Erythroblast (primary cell): Measurements from ENCODE around the gene DLEU7.

Experiments used
- GATA1 ChIP-seq: IDR thresholded peaks from 2 replicates; pipeline ENCODE4 v1.6.1; 2011; ENCODE audit warnings: low read depth, mild to moderate bottlenecking, control low read depth, low read length, moderate library complexity
- POLR2A ChIP-seq: IDR thresholded peaks from 2 replicates; pipeline ENCODE4 v1.6.1; 2011; ENCODE audit warnings: mild to moderate bottlenecking, low read length

DNA sequence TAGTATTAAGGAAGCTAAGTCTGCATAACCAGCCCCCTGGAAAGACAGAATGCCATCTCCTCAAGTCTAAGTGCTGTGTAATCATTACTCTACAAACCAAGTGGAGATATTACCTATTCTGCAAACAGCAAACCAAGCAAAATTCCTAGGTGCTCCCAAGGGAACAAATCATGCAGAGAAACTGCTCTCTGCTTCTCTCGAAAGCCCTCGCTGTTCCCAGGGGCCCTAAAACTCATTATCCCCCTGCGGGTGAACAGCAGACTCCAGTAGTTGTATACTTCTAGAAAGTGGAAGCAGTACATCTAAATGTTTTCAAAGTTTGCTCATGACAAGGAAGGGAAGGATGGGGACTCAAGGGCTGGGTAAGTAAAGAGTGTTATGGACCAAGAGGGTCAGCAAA is 3.2 kb downstream of the DLEU7 start:
- TF ChIP-seq POLR2A, result no peak
- no peak for TF ChIP-seq GATA1
